HepG2 (cell line): Measurements from ENCODE around the gene ZC3H7B. TPM values are rescaled to one million over a fixed set of nuclear protein-coding genes. Genes with fewer than 3 reads are reported as not detected.

ENCODE experiments used
- ATAC-seq: fragments of 200-7000 bp; cut with Tn5 transposase; 3 replicates; pipeline ENCODE4 v1.9.1; 2020; ENCODE audit warnings: mild to moderate bottlenecking, moderate library complexity
- BruUV-seq: library from RNA; stranded (reverse); fragments of 400-500 nt; replicated peaks from 2 replicates; lab custom pipeline; 2021; lab: Mats Ljungman, UMichigan
- CTCF ChIA-PET: fragments of 300-600 bp; formaldehyde crosslinking; extraction: SDS; loops from one replicate; lab custom pipeline; 2021; ENCODE audit warnings: low total read pairs, inconsistent platforms, low intra/inter-chr PET ratio; lab: Yijun Ruan, JAX
- POLR2A ChIA-PET: fragments of 350-600 bp; sonication (Branson Sonifier 250); formaldehyde crosslinking; loops from one replicate; lab custom pipeline; 2020; ENCODE audit warnings: antibody characterized with exemption, inconsistent platforms; lab: Yijun Ruan, JAX
- DNase-seq: peaks from one replicate; pipeline ENCODE4 v3.0.0-alpha.2; 2015; ENCODE audit warnings: low spot score
- FAIRE-seq: peaks from 3 replicates; lab custom pipeline; 2011; peaks lifted over from hg19 to GRCh38; lab: Jason Lieb, UNC
- H2AFZ ChIP-seq: one replicate; pipeline ENCODE4 v1.6.1; 2011; ENCODE audit warnings: low read length, inconsistent platforms
- H3K27ac ChIP-seq: fragments of 300-600 bp; 3 replicates; pipeline ENCODE4 v1.8.0; 2011; ENCODE audit warnings: mixed run types, mild to moderate bottlenecking, mixed read lengths, low read length, inconsistent platforms; ENCODE audit not compliant: insufficient read depth; ENCODE audit errors: extremely low read length
- H3K27me3 ChIP-seq, 2 experiments: fragments of 200-600 bp in 1 of 2; 2 replicates in 1 of 2; 3 replicates in 1 of 2; pipeline versions ENCODE4 v1.6.0 to v1.8.0; 2011; ENCODE audit warnings: low read length in 2 of 2, mild to moderate bottlenecking in 2 of 2, moderate library complexity in 2 of 2, inconsistent platforms in 1 of 2; ENCODE audit not compliant: insufficient read depth in 2 of 2, control insufficient read depth in 1 of 2
- H3K36me3 ChIP-seq, 2 experiments: fragments of 200-600 bp in 1 of 2; replicated peaks in 1 of 2; 2 replicates in 1 of 2; 3 replicates in 1 of 2; pipeline versions ENCODE4 v1.5.1 to v1.8.0; 2011; ENCODE audit warnings: low read length in 2 of 2, inconsistent platforms in 1 of 2; ENCODE audit not compliant: insufficient read depth in 2 of 2, control insufficient read depth in 1 of 2
- H3K4me1 ChIP-seq: 2 replicates; pipeline ENCODE4 v1.5.1; 2012; ENCODE audit warnings: low read length, inconsistent platforms; ENCODE audit not compliant: insufficient read depth
- H3K4me2 ChIP-seq: 2 replicates; pipeline ENCODE4 v1.6.0; 2011; ENCODE audit warnings: low read depth, low read length, inconsistent platforms
- H3K4me3 ChIP-seq, 3 experiments: fragments of 200-600 bp in 1 of 3; sonication (generic), shearing (Covaris generic) in 1 of 3; replicated peaks in 1 of 3; 2 replicates each; pipeline ENCODE4 v1.5.1; 2011 to 2016; ENCODE audit warnings: low read length in 3 of 3, inconsistent platforms in 2 of 3, low read depth in 2 of 3, mild to moderate bottlenecking in 2 of 3, control low read depth in 1 of 3, mixed read lengths in 1 of 3; ENCODE audit not compliant: insufficient read depth in 1 of 3
- H3K79me2 ChIP-seq: one replicate; pipeline ENCODE4 v1.6.1; 2011; ENCODE audit warnings: low read length, inconsistent platforms; ENCODE audit not compliant: insufficient read depth
- H3K9ac ChIP-seq: 2 replicates; pipeline ENCODE4 v1.6.0; 2011; ENCODE audit warnings: mild to moderate bottlenecking, low read depth, low read length, inconsistent platforms; ENCODE audit not compliant: insufficient read depth
- H3K9me3 ChIP-seq: 2 replicates; pipeline ENCODE4 v1.5.1; 2012; ENCODE audit warnings: mild to moderate bottlenecking, low read length
- H4K20me1 ChIP-seq: 2 replicates; pipeline ENCODE4 v1.6.0; 2011; ENCODE audit warnings: inconsistent platforms, mild to moderate bottlenecking, low read length, moderate library complexity; ENCODE audit not compliant: insufficient read depth
- FOXK1 ChIP-seq: sonication (generic); formaldehyde crosslinking; IDR thresholded peaks from 2 replicates; pipeline ENCODE4 v1.4.0; 2020; ENCODE audit warnings: low read depth, missing genetic modification reagents, borderline replicate concordance
- HMGXB4 ChIP-seq, 2 experiments: sonication (generic) in 1 of 2; formaldehyde crosslinking in 1 of 2; IDR thresholded peaks; 2 replicates each; pipeline versions ENCODE4 v1.4.0 to v1.6.1; 2018 to 2020; ENCODE audit warnings: missing genetic modification reagents in 2 of 2, borderline replicate concordance in 1 of 2, low read depth in 1 of 2, mild to moderate bottlenecking in 1 of 2, missing biosample characterization in 1 of 2
- JUND ChIP-seq: sonication (generic); formaldehyde crosslinking; IDR thresholded peaks from 2 replicates; pipeline ENCODE4 v1.8.0; 2022; ENCODE audit warnings: mild to moderate bottlenecking, missing genetic modification reagents
- KDM5A ChIP-seq: fragments of 200-600 bp; sonication (generic); IDR thresholded peaks from 2 replicates; pipeline ENCODE4 v1.7.0; 2018; ENCODE audit warnings: antibody characterized with exemption, mild to moderate bottlenecking, low read length, borderline replicate concordance
- KLF9 ChIP-seq: IDR thresholded peaks from 2 replicates; pipeline ENCODE4 v1.6.1; 2016; ENCODE audit warnings: low read depth
- NBN ChIP-seq: fragments of 450-650 bp; conservative IDR thresholded peaks from 2 replicates; pipeline ENCODE4 v1.6.1; 2017
- NFKBIZ ChIP-seq: IDR thresholded peaks from 2 replicates; pipeline ENCODE4 v1.6.1; 2018; ENCODE audit warnings: missing genetic modification reagents, missing compliant biosample characterization
- PRPF4 ChIP-seq: fragments of 200-400 bp; formaldehyde crosslinking; IDR thresholded peaks from 2 replicates; pipeline ENCODE4 v1.6.1; 2016; ENCODE audit warnings: low read length, low read depth; ENCODE audit not compliant: poor library complexity, severe bottlenecking
- SIX4 ChIP-seq: sonication (generic); formaldehyde crosslinking; IDR thresholded peaks from 2 replicates; pipeline ENCODE4 v1.4.0; 2020; ENCODE audit warnings: missing genetic modification reagents
- SP1 ChIP-seq, 2 experiments: fragments of 450-650 bp in 1 of 2; sonication (generic) in 1 of 2; formaldehyde crosslinking in 1 of 2; IDR thresholded peaks; 2 replicates each; pipeline versions ENCODE4 v1.4.0 to v1.6.1; 2016 to 2020; ENCODE audit warnings: missing genetic modification reagents in 1 of 2
- ZMAT3 ChIP-seq: sonication (generic); formaldehyde crosslinking; conservative IDR thresholded peaks from 2 replicates; pipeline ENCODE4 v1.7.0; 2021; ENCODE audit warnings: missing genetic modification reagents
- ZNF207 ChIP-seq: fragments of 450-650 bp; IDR thresholded peaks from 2 replicates; pipeline ENCODE4 v1.6.1; 2016; ENCODE audit warnings: antibody characterized with exemption, borderline replicate concordance
- ZNF343 ChIP-seq: sonication (generic); formaldehyde crosslinking; IDR thresholded peaks from 2 replicates; pipeline ENCODE4 v1.4.0; 2020; ENCODE audit warnings: mild to moderate bottlenecking, missing genetic modification reagents
- ZNF431 ChIP-seq: sonication (generic); formaldehyde crosslinking; IDR thresholded peaks from 2 replicates; pipeline ENCODE4 v1.9.0; 2022; ENCODE audit warnings: missing genetic modification reagents, low read depth, mild to moderate bottlenecking, borderline replicate concordance
- ZNF607 ChIP-seq: sonication (generic); formaldehyde crosslinking; IDR thresholded peaks from 2 replicates; pipeline ENCODE4 v1.5.1; 2020; ENCODE audit warnings: missing genetic modification reagents, mild to moderate bottlenecking, borderline replicate concordance
- ZNF737 ChIP-seq: sonication (generic); formaldehyde crosslinking; IDR thresholded peaks from 2 replicates; pipeline ENCODE4 v1.5.0; 2020; ENCODE audit warnings: missing genetic modification reagents, mild to moderate bottlenecking, borderline replicate concordance
- ZNF770 ChIP-seq: sonication (generic); formaldehyde crosslinking; IDR thresholded peaks from 2 replicates; pipeline ENCODE4 v1.5.0; 2020; ENCODE audit warnings: mild to moderate bottlenecking, missing genetic modification reagents
- ZNF772 ChIP-seq: sonication (generic); formaldehyde crosslinking; IDR thresholded peaks from 2 replicates; pipeline ENCODE4 v1.5.0; 2020; ENCODE audit warnings: mild to moderate bottlenecking, missing genetic modification reagents
- ZNF776 ChIP-seq: sonication (generic); formaldehyde crosslinking; IDR thresholded peaks from 2 replicates; pipeline ENCODE4 v1.4.0; 2020; ENCODE audit warnings: mild to moderate bottlenecking, missing genetic modification reagents
- WGBS: methylation state at CpG from one replicate; pipeline ENCODE4 v1.1.6; 2017; ENCODE audit warnings: low lambda C conversion rate; 5-methylcytosine and 5-hydroxymethylcytosine counted together
- in situ Hi-C: cut with HindIII; loops from 2 replicates; pipeline ENCODE4 v1.10.0; 2017; ENCODE audit warnings: low pct_unique_long_range_greater_than_20kb; ENCODE audit not compliant: extremely low pct_ligation_motif_present
- intact Hi-C: fragments of 100-400 bp; cut with micrococcal nuclease; formaldehyde crosslinking; loops from one replicate; pipeline ENCODE4 v1.10.0; 2022; ENCODE audit not compliant: unreplicated experiment
- polyA plus RNA-seq, 8 experiments: library from polyadenylated mRNA; depleted of rRNA in 3 of 8; stranded (reverse) in 7 of 8; unstranded in 1 of 8; fragments of >200 nt; fragmentation: Illumina TruSeq in 4 of 8; extraction: Trizol in 4 of 8; gene quantifications; 2 replicates each; pipeline versions ENCODE4 v1.2.1 to v1.2.3, GENCODE V29; 2011 to 2016; ENCODE audit warnings: low read depth in 4 of 8, missing spikeins in 1 of 8, mixed read lengths in 1 of 8; ENCODE audit not compliant: insufficient read depth in 1 of 8
- total RNA-seq, 5 experiments: library from RNA; depleted of rRNA; stranded (reverse); fragments of >200 nt; fragmentation: Illumina TruSeq; extraction: Trizol; gene quantifications; 2 replicates each; pipeline ENCODE4 v1.2.3, GENCODE V29; 2016; ENCODE audit warnings: low read depth in 1 of 5

ZC3H7B gene
- total and polyA plus RNA-seq, 2 of the 13 experiments (the other 11 are each of a cell fraction or from before 2014, with no cell fraction given), result 26.4 to 37.2 TPM

- peak; percentile 91 for FAIRE-seq
- Histone ChIP-seq H3K9ac (peak within 1 kb of the TSS; percentile 90), H2AFZ (no peak within 1 kb of the TSS), H3K36me3 (no peaks in the 10 kb centered on the region), H3K4me3 (peak within 1 kb of the TSS; percentile 76 to 84 (median 80)), H3K4me2 (peak within 1 kb of the TSS; percentile 84), H4K20me1 (no peaks in the 10 kb centered on the region), H3K27ac (peak within 1 kb of the TSS; percentile 98), H3K27me3 (no peaks in the 10 kb centered on the region; a peak in 1 of 5 replicates), H3K9me3 (no peaks in the 10 kb centered on the region), H3K4me1 (peaks cover 24% of the 10 kb centered on the region), H3K79me2 (peaks cover 5% of the 10 kb centered on the region)
- DNase-seq, result peak; percentile 97
- no TSS peak for BruUV-seq
- POLR2A ChIA-PET, result interaction anchor here (0.6 to 3.6 kb wide), 49 partner anchors 9 to 913 kb away, joined by 3 to 135 read pairs (median 5); partner anchors contain the start of genes ACO2, CHADL, MRTFA and PHF5A
- CTCF ChIA-PET, result no interaction called here
- ATAC-seq, result peak; percentile 90
- 0% methylated on average over 14 of the region's 84 CpGs for WGBS
- in situ Hi-C loops, result no loop called here
- intact Hi-C loops, result no loop called here
- TF ChIP-seq ZNF772 (peak; percentile 80; the same call in 1 of the 2 replicates), KLF9 (CRISPR knock-in tag) (no peak), PRPF4 (no peak), ZNF770 (CRISPR knock-in tag) (no peak), NFKBIZ (CRISPR knock-in tag) (0 out of 2 replicates have a peak, but pooled peaks have one; percentile 10), SP1 (IDR thresholded peaks at IDR 0.05) (no peak), SP1 (CRISPR knock-in tag; IDR thresholded peaks at IDR 0.05) (peak; percentile 84), FOXK1 (CRISPR knock-in tag) (peak; percentile 8; the same call in 1 of the 2 replicates), ZNF776 (CRISPR knock-in tag) (peak; percentile 43; the same call in 1 of the 2 replicates), ZNF607 (CRISPR knock-in tag) (no peak), NBN (no peak), SIX4 (no peak), ZNF207 (no peak), ZNF737 (CRISPR knock-in tag) (no peak), ZNF431 (CRISPR knock-in tag) (no peak), HMGXB4 (CRISPR knock-in tag; IDR thresholded peaks at IDR 0.05; ENCODE audit: borderline replicate concordance in 1 of 2, low read depth in 1 of 2) (no peak), JUND (CRISPR knock-in tag) (no peak), ZNF343 (no peak), ZMAT3 (CRISPR knock-in tag) (0 out of 2 replicates have a peak, but pooled peaks have one; percentile 15), KDM5A (peak; percentile 50; the same call in 1 of the 2 replicates)
These were observed 80.2 kb downstream of the ZC3H7B start, which contains the start of gene TEF for GRCh38 chr22:41381329-41382097. TEF (plus strand) TSS chr22:41381942; CDS start chr22:41382045, 103 bp downstream.
